Testis (tissue), 3 donors: ENCODE results near the gene PHLDA1. TPM values are rescaled to one million over a fixed set of nuclear protein-coding genes. Genes with fewer than 3 reads are reported as not detected.

Experiments
- DNase-seq: peaks from one replicate; pipeline ENCODE4 v3.0.0-alpha.2; 2019
- H3K27ac ChIP-seq, 2 donors: fragments of 200-600 bp; sonication (generic); one replicate each; pipeline ENCODE4 v1.5.1; 2019
- H3K27me3 ChIP-seq: fragments of 200-600 bp; sonication (generic); one replicate; pipeline ENCODE4 v1.5.1; 2019
- H3K36me3 ChIP-seq: fragments of 200-600 bp; sonication (generic); one replicate; pipeline ENCODE4 v1.5.1; 2017; ENCODE audit warnings: low read depth; ENCODE audit errors: missing control alignments
- H3K4me1 ChIP-seq: fragments of 200-600 bp; sonication (generic); one replicate; pipeline ENCODE4 v1.5.1; 2019
- H3K4me3 ChIP-seq, 2 donors: fragments of 200-600 bp; sonication (generic); one replicate each; pipeline ENCODE4 v1.5.1; 2017 to 2019
- H3K9me3 ChIP-seq: fragments of 200-600 bp; sonication (generic); one replicate; pipeline ENCODE4 v1.5.1; 2017
- CTCF ChIP-seq, 3 experiments: fragments of 450-650 bp in 2 of 3; fragments of 200-600 bp in 1 of 3; sonication (generic) in 1 of 3; IDR thresholded peaks; one replicate each; pipeline ENCODE4 v1.5.1; 2016 to 2019; ENCODE audit warnings: antibody characterized with exemption in 3 of 3, mild to moderate bottlenecking in 2 of 3, moderate library complexity in 1 of 3
- POLR2A ChIP-seq: fragments of 450-650 bp; IDR thresholded peaks from one replicate; pipeline ENCODE4 v1.6.1; 2017; ENCODE audit warnings: antibody characterized with exemption, mild to moderate bottlenecking, moderate library complexity
- WGBS, 2 donors: methylation state at CpG; one replicate each; pipeline ENCODE4 v1.1.5; 2018; 5-methylcytosine and 5-hydroxymethylcytosine counted together
- intact Hi-C: fragments of 100-400 bp; cut with DNase I; formaldehyde crosslinking; loops from one replicate; pipeline ENCODE4 v1.15.1; 2023; ENCODE audit warnings: low total_unique reads
- polyA plus RNA-seq: library from polyadenylated mRNA; stranded (reverse); fragments of 350-450 nt; fragmentation: Illumina TruSeq; extraction: RNeasy Lipid Tissue Mini Kit (QIAGEN cat#74804); gene quantifications from one replicate; pipeline ENCODE4 v1.2.3, GENCODE V29; 2014; ENCODE audit warnings: low read depth, low replicate concordance; ENCODE audit not compliant: insufficient read depth
- total RNA-seq, 2 donors: library from RNA; depleted of rRNA; stranded (reverse); fragments of >200 nt; gene quantifications; one replicate each; pipeline ENCODE4 v1.2.3, GENCODE V29; 2016

Gene PHLDA1
- total and polyA plus RNA-seq, 3 donors from 2014 or later, result 7.7 to 10.9 (median 8.2) TPM

DNA sequence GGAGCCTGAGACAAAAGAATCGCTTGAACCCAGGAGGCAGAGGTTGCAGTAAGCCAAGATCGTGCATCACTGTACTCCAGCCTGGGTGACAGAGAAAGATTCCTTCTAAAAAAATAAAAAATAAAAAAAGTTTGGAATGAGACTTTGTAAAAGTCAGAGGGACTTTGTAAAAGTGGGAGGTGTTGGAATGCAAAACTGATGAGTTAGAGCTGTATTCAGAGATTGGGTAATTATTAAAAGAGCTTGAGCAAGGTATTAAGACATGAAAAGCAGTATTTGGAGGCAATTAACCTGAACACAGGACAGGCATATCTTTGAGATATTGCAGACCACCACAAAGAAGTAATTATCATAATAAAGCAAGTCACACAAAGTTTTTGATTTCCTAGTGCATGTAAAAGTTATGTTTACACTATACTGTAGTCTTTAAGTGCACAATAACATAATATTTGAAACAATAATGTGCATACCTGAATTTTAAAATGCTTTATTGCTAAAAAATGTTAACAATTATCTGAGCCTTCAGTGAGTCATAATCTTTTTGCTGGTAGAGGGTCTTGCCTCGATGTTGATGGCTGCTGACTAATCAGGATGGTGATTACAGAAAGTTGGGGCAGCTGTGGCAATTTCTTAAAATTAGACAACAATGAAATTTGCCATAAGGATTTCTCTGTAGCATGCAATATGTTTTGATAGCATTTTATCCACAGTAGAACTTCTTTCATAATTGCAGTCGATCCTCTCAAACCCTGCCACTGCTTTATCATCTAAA is 33.1 kb downstream of the PHLDA1 start:
- H3K4me1 ChIP-seq, result no peaks in the 10 kb centered on the region
- H3K27me3 ChIP-seq, result no peaks in the 10 kb centered on the region
- H3K4me3 ChIP-seq, result no peak overlapping the region
- 83 to 87% methylated on average over 4 of the region's 4 CpGs for WGBS, 2 donors
- intact Hi-C loops, result no loop called here
- H3K9me3 ChIP-seq, result no peaks in the 10 kb centered on the region
- no peak overlapping the region for H3K27ac ChIP-seq
- no peaks in the 10 kb centered on the region for H3K36me3 ChIP-seq
- DNase-seq, result no peak
- TF ChIP-seq CTCF (IDR thresholded peaks at IDR 0.05), result no peak
- no peak for TF ChIP-seq POLR2A

- H3K4me1 ChIP-seq, result no peaks in the 10 kb centered on the region
- H3K27ac ChIP-seq, result no peak overlapping the region
- H3K27me3 ChIP-seq, result no peaks in the 10 kb centered on the region
- intact Hi-C loops, result no loop called here
- H3K9me3 ChIP-seq, result no peaks in the 10 kb centered on the region
- H3K36me3 ChIP-seq, result no peaks in the 10 kb centered on the region
- WGBS, 2 donors, result 76 to 81% methylated on average over 3 of the region's 3 CpGs
- TF ChIP-seq POLR2A (no peak), CTCF (IDR thresholded peaks at IDR 0.05) (no peak)
- no peak overlapping the region for H3K4me3 ChIP-seq
- no peak for DNase-seq
Observed at GRCh38 chr12:75997658-75998057, 33.9 kb downstream of the PHLDA1 start.

DNA sequence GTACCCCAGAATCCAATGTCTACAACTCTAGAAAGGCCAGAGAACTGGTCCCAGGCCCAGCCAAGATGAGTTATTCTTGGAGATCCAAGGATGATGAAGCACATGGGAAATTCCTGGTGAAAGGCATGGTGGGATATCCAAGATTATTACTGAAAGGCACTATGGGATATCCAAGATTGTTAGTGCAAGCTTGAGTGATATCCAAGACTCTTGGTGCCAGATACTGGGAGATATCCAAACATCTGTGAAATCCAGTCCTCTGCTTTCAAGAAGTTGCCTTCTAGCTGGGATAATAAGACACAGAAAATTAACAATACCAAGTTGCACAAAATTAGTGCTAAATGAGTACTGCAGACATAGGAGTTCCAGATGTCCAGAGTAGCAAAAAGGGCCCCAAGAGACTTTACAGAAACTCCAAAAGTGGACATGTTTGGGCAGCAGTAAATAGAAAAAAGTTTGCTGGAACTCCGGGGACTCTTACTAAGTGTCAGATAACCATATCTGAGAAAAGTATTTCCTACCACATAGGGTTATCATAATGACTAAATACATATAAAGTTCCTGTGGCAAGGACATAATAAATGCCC is 34.6 kb downstream of the PHLDA1 start:
- H3K36me3 ChIP-seq, result no peaks in the 10 kb centered on the region
- no peak overlapping the region for H3K27ac ChIP-seq
- TF ChIP-seq POLR2A (no peak), CTCF (IDR thresholded peaks at IDR 0.05) (no peak)
- no peaks in the 10 kb centered on the region for H3K27me3 ChIP-seq
- no peak for DNase-seq
- no peaks in the 10 kb centered on the region for H3K4me1 ChIP-seq
- no peak overlapping the region for H3K4me3 ChIP-seq
- intact Hi-C loops, result no loop called here
- H3K9me3 ChIP-seq, result no peaks in the 10 kb centered on the region
- WGBS, 2 donors, result 26 to 32% methylated on average over 1 of the region's 1 CpG

GRCh38 chr12:75995691-75996090 is 35.9 kb downstream of the PHLDA1 start:
- no peak overlapping the region for H3K4me3 ChIP-seq
- TF ChIP-seq POLR2A (no peak), CTCF (IDR thresholded peaks at IDR 0.05) (no peak)
- no peaks in the 10 kb centered on the region for H3K9me3 ChIP-seq
- intact Hi-C loops, result no loop called here
- no peak for DNase-seq
- no peaks in the 10 kb centered on the region for H3K36me3 ChIP-seq
- no peaks in the 10 kb centered on the region for H3K4me1 ChIP-seq
- no peak overlapping the region for H3K27ac ChIP-seq
- no peaks in the 10 kb centered on the region for H3K27me3 ChIP-seq
